HepG2 (cell line): ENCODE measurements around the gene HDGFL2. TPM values are rescaled to one million over a fixed set of nuclear protein-coding genes. Genes with fewer than 3 reads are reported as not detected.

Source experiments
- EP300 ChIP-seq, 3 experiments: sonication (generic) in 1 of 3; formaldehyde crosslinking in 1 of 3; IDR thresholded peaks; 2 replicates each; pipeline versions ENCODE4 v1.5.1 to v1.6.1; 2011 to 2020; ENCODE audit warnings: low read depth in 2 of 3, low read length in 2 of 3, borderline replicate concordance in 1 of 3, improper control_type of control experiment in 1 of 3, mild to moderate bottlenecking in 1 of 3, missing genetic modification reagents in 1 of 3, moderate library complexity in 1 of 3
- HNRNPH1 ChIP-seq: fragments of 200-400 bp; formaldehyde crosslinking; optimal IDR thresholded peaks from 2 replicates; pipeline ENCODE3; 2017; ENCODE audit warnings: mild to moderate bottlenecking, low read depth, low read length
- IRF1 ChIP-seq: sonication (generic); formaldehyde crosslinking; IDR thresholded peaks from 2 replicates; pipeline ENCODE4 v1.4.0; 2020; ENCODE audit warnings: low read depth, mild to moderate bottlenecking, missing genetic modification reagents
- MAFG ChIP-seq: sonication (generic); formaldehyde crosslinking; IDR thresholded peaks from 2 replicates; pipeline ENCODE4 v1.5.1; 2020; ENCODE audit warnings: mild to moderate bottlenecking, missing genetic modification reagents
- MED1 ChIP-seq: sonication (generic); formaldehyde crosslinking; IDR thresholded peaks from 2 replicates; pipeline ENCODE4 v1.4.0; 2020; ENCODE audit warnings: missing genetic modification reagents
- MYNN ChIP-seq: sonication (generic); formaldehyde crosslinking; IDR thresholded peaks from 2 replicates; pipeline ENCODE4 v1.4.0; 2020; ENCODE audit warnings: mild to moderate bottlenecking, low read depth, missing genetic modification reagents
- NFIB ChIP-seq: sonication (generic); formaldehyde crosslinking; IDR thresholded peaks from 2 replicates; pipeline ENCODE4 v1.9.0; 2021; ENCODE audit warnings: missing genetic modification reagents, mild to moderate bottlenecking, borderline replicate concordance
- NFKB2 ChIP-seq: sonication (generic); formaldehyde crosslinking; IDR thresholded peaks from 2 replicates; pipeline ENCODE4 v1.4.0; 2020; ENCODE audit warnings: missing genetic modification reagents, borderline replicate concordance
- RARA ChIP-seq: IDR thresholded peaks from 2 replicates; pipeline ENCODE4 v1.6.1; 2016; ENCODE audit warnings: missing genetic modification reagents, missing compliant biosample characterization
- RCOR2 ChIP-seq: IDR thresholded peaks from 2 replicates; pipeline ENCODE4 v1.6.1; 2016; ENCODE audit warnings: missing biosample characterization, missing genetic modification reagents
- RXRA ChIP-seq: sonication (generic); formaldehyde crosslinking; IDR thresholded peaks from 2 replicates; pipeline ENCODE4 v1.5.1; 2020; ENCODE audit warnings: missing genetic modification reagents
- SNAI1 ChIP-seq: sonication (generic); formaldehyde crosslinking; IDR thresholded peaks from 2 replicates; pipeline ENCODE4 v1.5.0; 2020; ENCODE audit warnings: mild to moderate bottlenecking, missing genetic modification reagents, borderline replicate concordance
- SOX5 ChIP-seq: IDR thresholded peaks from 2 replicates; pipeline ENCODE4 v1.6.1; 2016; ENCODE audit warnings: borderline replicate concordance
- SOX6 ChIP-seq, 2 experiments: fragments of 450-650 bp in 1 of 2; sonication (generic) in 1 of 2; formaldehyde crosslinking in 1 of 2; IDR thresholded peaks; 2 replicates each; pipeline versions ENCODE4 v1.4.0 to v1.6.1; 2017 to 2020; ENCODE audit warnings: antibody characterized with exemption in 1 of 2, mild to moderate bottlenecking in 1 of 2, missing genetic modification reagents in 1 of 2
- SRY ChIP-seq: sonication (generic); formaldehyde crosslinking; IDR thresholded peaks from 2 replicates; pipeline ENCODE4 v1.8.0; 2022; ENCODE audit warnings: mild to moderate bottlenecking, missing genetic modification reagents
- TCF7 ChIP-seq: sonication (generic); IDR thresholded peaks from 2 replicates; pipeline ENCODE4 v1.6.1; 2016; ENCODE audit warnings: antibody characterized with exemption, low read depth
- ZNF138 ChIP-seq: sonication (generic); formaldehyde crosslinking; IDR thresholded peaks from 2 replicates; pipeline ENCODE4 v1.5.0; 2020; ENCODE audit warnings: mild to moderate bottlenecking, low read depth, missing genetic modification reagents
- ZNF558 ChIP-seq: sonication (generic); formaldehyde crosslinking; IDR thresholded peaks from 2 replicates; pipeline ENCODE4 v1.9.0; 2022; ENCODE audit warnings: mild to moderate bottlenecking, missing genetic modification reagents, borderline replicate concordance
- ZNF816 ChIP-seq: sonication (generic); formaldehyde crosslinking; IDR thresholded peaks from 2 replicates; pipeline ENCODE4 v1.8.0; 2022; ENCODE audit warnings: missing genetic modification reagents, mild to moderate bottlenecking, borderline replicate concordance
- ZSCAN25 ChIP-seq: sonication (generic); formaldehyde crosslinking; IDR thresholded peaks from 2 replicates; pipeline ENCODE4 v1.8.0; 2022; ENCODE audit warnings: mild to moderate bottlenecking, missing genetic modification reagents
- polyA plus RNA-seq, 8 experiments: library from polyadenylated mRNA; depleted of rRNA in 3 of 8; stranded (reverse) in 7 of 8; unstranded in 1 of 8; fragments of >200 nt; fragmentation: Illumina TruSeq in 4 of 8; extraction: Trizol in 4 of 8; gene quantifications; 2 replicates each; pipeline versions ENCODE4 v1.2.1 to v1.2.3, GENCODE V29; 2011 to 2016; ENCODE audit warnings: low read depth in 4 of 8, missing spikeins in 1 of 8, mixed read lengths in 1 of 8; ENCODE audit not compliant: insufficient read depth in 1 of 8
- total RNA-seq, 5 experiments: library from RNA; depleted of rRNA; stranded (reverse); fragments of >200 nt; fragmentation: Illumina TruSeq; extraction: Trizol; gene quantifications; 2 replicates each; pipeline ENCODE4 v1.2.3, GENCODE V29; 2016; ENCODE audit warnings: low read depth in 1 of 5
- TF ChIP-seq, protein P1 (sequence below): sonication (generic); formaldehyde crosslinking; IDR thresholded peaks from 2 replicates; pipeline ENCODE4 v1.4.0; 2020; ENCODE audit warnings: missing genetic modification reagents, borderline replicate concordance
- TF ChIP-seq, protein P2 (sequence below): sonication (generic); formaldehyde crosslinking; IDR thresholded peaks from 2 replicates; pipeline ENCODE4 v1.4.0; 2020; ENCODE audit warnings: missing genetic modification reagents

HDGFL2 gene
- total and polyA plus RNA-seq, 2 of the 13 experiments (the other 11 are each of a cell fraction or from before 2014, with no cell fraction given) = 20.0 to 51.1 TPM

- TF ChIP-seq, protein P1, sequence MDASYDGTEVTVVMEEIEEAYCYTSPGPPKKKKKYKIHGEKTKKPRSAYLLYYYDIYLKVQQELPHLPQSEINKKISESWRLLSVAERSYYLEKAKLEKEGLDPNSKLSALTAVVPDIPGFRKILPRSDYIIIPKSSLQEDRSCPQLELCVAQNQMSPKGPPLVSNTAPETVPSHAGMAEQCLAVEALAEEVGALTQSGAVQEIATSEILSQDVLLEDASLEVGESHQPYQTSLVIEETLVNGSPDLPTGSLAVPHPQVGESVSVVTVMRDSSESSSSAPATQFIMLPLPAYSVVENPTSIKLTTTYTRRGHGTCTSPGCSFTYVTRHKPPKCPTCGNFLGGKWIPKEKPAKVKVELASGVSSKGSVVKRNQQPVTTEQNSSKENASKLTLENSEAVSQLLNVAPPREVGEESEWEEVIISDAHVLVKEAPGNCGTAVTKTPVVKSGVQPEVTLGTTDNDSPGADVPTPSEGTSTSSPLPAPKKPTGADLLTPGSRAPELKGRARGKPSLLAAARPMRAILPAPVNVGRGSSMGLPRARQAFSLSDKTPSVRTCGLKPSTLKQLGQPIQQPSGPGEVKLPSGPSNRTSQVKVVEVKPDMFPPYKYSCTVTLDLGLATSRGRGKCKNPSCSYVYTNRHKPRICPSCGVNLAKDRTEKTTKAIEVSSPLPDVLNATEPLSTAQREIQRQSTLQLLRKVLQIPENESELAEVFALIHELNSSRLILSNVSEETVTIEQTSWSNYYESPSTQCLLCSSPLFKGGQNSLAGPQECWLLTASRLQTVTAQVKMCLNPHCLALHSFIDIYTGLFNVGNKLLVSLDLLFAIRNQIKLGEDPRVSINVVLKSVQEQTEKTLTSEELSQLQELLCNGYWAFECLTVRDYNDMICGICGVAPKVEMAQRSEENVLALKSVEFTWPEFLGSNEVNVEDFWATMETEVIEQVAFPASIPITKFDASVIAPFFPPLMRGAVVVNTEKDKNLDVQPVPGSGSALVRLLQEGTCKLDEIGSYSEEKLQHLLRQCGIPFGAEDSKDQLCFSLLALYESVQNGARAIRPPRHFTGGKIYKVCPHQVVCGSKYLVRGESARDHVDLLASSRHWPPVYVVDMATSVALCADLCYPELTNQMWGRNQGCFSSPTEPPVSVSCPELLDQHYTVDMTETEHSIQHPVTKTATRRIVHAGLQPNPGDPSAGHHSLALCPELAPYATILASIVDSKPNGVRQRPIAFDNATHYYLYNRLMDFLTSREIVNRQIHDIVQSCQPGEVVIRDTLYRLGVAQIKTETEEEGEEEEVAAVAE (CRISPR knock-in tag) = peak; percentile 77; the same call in 1 of the 2 replicates
- TF ChIP-seq EP300 (IDR thresholded peaks at IDR 0.05; ENCODE audit: low read depth in 2 of 2, low read length in 2 of 2) (peak in 1 of 2 experiments; percentile 60; a peak in 1 of 4 replicates), EP300 (CRISPR knock-in tag; IDR thresholded peaks at IDR 0.05; ENCODE audit: borderline replicate concordance) (no peak), TCF7 (no peak), SOX6 (IDR thresholded peaks at IDR 0.05) (no peak), SOX6 (CRISPR knock-in tag; IDR thresholded peaks at IDR 0.05) (0 out of 2 replicates have a peak, but pooled peaks have one; percentile 31), MYNN (CRISPR knock-in tag) (no peak), SNAI1 (CRISPR knock-in tag) (no peak), ZSCAN25 (peak; percentile 64; the same call in 1 of the 2 replicates), ZNF138 (no peak), MAFG (CRISPR knock-in tag) (no peak), RCOR2 (CRISPR knock-in tag) (no peak), ZNF816 (CRISPR knock-in tag) (no peak), MED1 (CRISPR knock-in tag) (peak; percentile 79), SOX5 (CRISPR knock-in tag) (0 out of 2 replicates have a peak, but pooled peaks have one; percentile 45), NFKB2 (CRISPR knock-in tag) (peak; percentile 36; the same call in 1 of the 2 replicates), SRY (CRISPR knock-in tag) (0 out of 2 replicates have a peak, but pooled peaks have one; percentile 53), RXRA (CRISPR knock-in tag) (no peak), IRF1 (CRISPR knock-in tag) (no peak), HNRNPH1 (no peak), ZNF558 (no peak), RARA (CRISPR knock-in tag) (peak; percentile 15; the same call in 1 of the 2 replicates), NFIB (CRISPR knock-in tag) (no peak)
- TF ChIP-seq, protein P2, sequence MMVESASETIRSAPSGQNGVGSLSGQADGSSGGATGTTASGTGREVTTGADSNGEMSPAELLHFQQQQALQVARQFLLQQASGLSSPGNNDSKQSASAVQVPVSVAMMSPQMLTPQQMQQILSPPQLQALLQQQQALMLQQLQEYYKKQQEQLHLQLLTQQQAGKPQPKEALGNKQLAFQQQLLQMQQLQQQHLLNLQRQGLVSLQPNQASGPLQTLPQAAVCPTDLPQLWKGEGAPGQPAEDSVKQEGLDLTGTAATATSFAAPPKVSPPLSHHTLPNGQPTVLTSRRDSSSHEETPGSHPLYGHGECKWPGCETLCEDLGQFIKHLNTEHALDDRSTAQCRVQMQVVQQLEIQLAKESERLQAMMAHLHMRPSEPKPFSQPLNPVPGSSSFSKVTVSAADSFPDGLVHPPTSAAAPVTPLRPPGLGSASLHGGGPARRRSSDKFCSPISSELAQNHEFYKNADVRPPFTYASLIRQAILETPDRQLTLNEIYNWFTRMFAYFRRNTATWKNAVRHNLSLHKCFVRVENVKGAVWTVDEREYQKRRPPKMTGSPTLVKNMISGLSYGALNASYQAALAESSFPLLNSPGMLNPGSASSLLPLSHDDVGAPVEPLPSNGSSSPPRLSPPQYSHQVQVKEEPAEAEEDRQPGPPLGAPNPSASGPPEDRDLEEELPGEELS = peak; percentile 31; the same call in 1 of the 2 replicates
These were observed 14.3 kb upstream of the HDGFL2 start, which contains the start of gene UBXN6 (continued) for GRCh38 chr19:4457654-4458395.
